SK-N-SH treated with all-trans-retinoic acid at 6 μM for 48 hours (cell line): Measurements from ENCODE around the gene SCN9A.

Source experiments
- ARNTL ChIP-seq: fragments of 450-650 bp; formaldehyde crosslinking; IDR thresholded peaks from 2 replicates; pipeline ENCODE4 v1.5.0; 2020; ENCODE audit warnings: low read depth, mild to moderate bottlenecking, moderate library complexity, borderline replicate concordance
- CREB5 ChIP-seq: fragments of 250-450 bp; sonication (Bioruptor Pico); IDR thresholded peaks from 2 replicates; pipeline ENCODE4 v1.5.1; 2020; ENCODE audit warnings: low read depth, mild to moderate bottlenecking, moderate library complexity
- GLIS3 ChIP-seq: fragments of 250-450 bp; sonication (Bioruptor Pico); IDR thresholded peaks from 2 replicates; pipeline ENCODE4 v1.5.0; 2020; ENCODE audit warnings: mild to moderate bottlenecking, moderate library complexity
- POU6F1 ChIP-seq: fragments of 250-450 bp; sonication (Bioruptor Pico); IDR thresholded peaks from 2 replicates; pipeline ENCODE4 v1.8.0; 2021; ENCODE audit warnings: low read depth, mild to moderate bottlenecking, moderate library complexity, borderline replicate concordance
- ZFP30 ChIP-seq: fragments of 450-650 bp; formaldehyde crosslinking; IDR thresholded peaks from 2 replicates; pipeline ENCODE4 v1.5.0; 2022; ENCODE audit warnings: mild to moderate bottlenecking, moderate library complexity
- ZNF70 ChIP-seq: fragments of 450-650 bp; formaldehyde crosslinking; IDR thresholded peaks from 2 replicates; pipeline ENCODE4 v1.5.0; 2020; ENCODE audit warnings: mild to moderate bottlenecking, moderate library complexity
- ZNF8 ChIP-seq: fragments of 450-650 bp; formaldehyde crosslinking; IDR thresholded peaks from 2 replicates; pipeline ENCODE4 v1.5.0; 2020; ENCODE audit warnings: mild to moderate bottlenecking, moderate library complexity

DNA sequence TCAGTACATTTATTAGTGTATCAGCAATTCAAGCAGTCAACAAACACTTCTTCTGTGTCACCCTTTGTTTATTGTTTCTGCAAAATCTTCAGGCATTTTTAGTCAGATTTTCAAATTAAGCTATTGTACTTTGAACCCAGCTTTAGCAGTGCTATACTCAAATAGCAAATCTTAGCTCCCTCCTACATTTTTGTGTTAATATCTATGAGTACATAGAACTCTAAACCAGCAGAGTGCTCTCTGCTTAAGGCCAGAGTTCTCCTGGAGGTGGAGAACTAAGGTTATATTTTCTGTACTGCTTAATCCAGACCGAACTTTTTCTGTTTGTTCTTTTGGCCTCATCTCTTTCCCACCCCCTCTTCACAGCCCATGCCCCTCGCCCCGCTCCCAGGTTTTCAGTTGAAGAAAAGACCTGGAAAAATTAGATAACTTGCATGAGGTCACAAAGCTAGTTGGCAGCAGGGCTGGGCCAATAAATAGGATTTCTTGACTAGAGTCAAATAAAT, 218.7 kb downstream of the SCN9A start:
- TF ChIP-seq POU6F1 (CRISPR knock-in tag), result no peak
- no peak for TF ChIP-seq ZNF8 (CRISPR knock-in tag)
- TF ChIP-seq ZNF70, result no peak
- TF ChIP-seq CREB5, result no peak
- TF ChIP-seq GLIS3, result no peak
- TF ChIP-seq ZFP30 (CRISPR knock-in tag), result no peak
- no peak for TF ChIP-seq ARNTL
